Measurements from ENCODE around the gene IFT81. TPM values are rescaled to one million over a fixed set of nuclear protein-coding genes. Genes with fewer than 3 reads are reported as not detected.

The IFT81 gene
- polyA plus RNA-seq, 1 experiment, result 6.6 TPM

DNA sequence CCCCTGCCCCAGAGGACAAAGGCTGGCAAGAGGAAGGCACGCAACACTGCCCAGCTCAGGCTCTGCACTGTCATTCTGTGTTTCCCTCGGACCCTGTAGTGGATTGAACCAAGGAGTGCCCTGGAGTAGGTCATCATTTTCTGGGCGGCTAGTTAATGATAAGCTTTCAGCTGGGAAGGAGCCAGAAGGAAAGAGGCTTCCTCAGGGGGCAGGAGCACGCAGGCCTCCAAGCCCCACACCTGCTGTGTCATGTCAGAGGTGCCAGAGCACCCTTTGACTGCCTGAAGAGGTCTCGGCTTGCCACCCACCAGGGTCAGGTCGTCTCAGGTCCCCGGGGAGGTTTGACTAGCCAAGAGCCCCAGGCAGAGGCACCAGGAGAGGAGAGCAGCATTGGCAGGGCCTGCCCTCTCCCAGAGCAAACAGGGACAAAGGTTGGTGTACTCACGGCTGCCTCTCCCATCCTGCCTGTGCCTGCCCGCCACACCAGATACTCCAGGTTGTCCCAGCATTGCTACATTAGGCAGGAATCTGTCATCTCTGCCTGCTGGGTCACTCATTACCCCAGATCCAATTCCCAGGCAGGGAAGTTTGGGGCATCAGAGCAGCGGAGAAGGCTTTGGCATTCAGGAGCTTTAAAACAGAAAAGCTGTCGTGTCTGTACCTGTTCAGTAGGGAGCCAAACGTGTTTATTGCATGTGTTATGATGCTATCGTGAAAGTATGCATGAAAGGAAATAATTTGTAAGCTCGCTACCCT, 123.4 kb downstream of the IFT81 start:
- H3K27me3 ChIP-seq (ENCODE audit: control insufficient read depth, insufficient read depth, low read length), result no peaks in the 10 kb centered on the region
- CTCF ChIA-PET, result interaction anchor here (0.6 to 0.7 kb wide), 2 partner anchors 13 to 145 kb away, joined by 3 read pairs; no protein-coding TSS in a partner anchor
- no peak for DNase-seq (ENCODE audit: low read depth)
- no peak overlapping the region for H3K4me3 ChIP-seq (ENCODE audit: low read depth, low read length)
- H3K36me3 ChIP-seq (ENCODE audit: control insufficient read depth, insufficient read depth, low read length), result peaks cover 2% of the 10 kb centered on the region; the same call in 1 of the 2 replicates
- POLR2A ChIA-PET, result no interaction called here
- TF ChIP-seq, protein P1, sequence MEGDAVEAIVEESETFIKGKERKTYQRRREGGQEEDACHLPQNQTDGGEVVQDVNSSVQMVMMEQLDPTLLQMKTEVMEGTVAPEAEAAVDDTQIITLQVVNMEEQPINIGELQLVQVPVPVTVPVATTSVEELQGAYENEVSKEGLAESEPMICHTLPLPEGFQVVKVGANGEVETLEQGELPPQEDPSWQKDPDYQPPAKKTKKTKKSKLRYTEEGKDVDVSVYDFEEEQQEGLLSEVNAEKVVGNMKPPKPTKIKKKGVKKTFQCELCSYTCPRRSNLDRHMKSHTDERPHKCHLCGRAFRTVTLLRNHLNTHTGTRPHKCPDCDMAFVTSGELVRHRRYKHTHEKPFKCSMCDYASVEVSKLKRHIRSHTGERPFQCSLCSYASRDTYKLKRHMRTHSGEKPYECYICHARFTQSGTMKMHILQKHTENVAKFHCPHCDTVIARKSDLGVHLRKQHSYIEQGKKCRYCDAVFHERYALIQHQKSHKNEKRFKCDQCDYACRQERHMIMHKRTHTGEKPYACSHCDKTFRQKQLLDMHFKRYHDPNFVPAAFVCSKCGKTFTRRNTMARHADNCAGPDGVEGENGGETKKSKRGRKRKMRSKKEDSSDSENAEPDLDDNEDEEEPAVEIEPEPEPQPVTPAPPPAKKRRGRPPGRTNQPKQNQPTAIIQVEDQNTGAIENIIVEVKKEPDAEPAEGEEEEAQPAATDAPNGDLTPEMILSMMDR (IDR thresholded peaks at IDR 0.05; ENCODE audit: insufficient read depth, low read depth, low read length), result no peak

DNA sequence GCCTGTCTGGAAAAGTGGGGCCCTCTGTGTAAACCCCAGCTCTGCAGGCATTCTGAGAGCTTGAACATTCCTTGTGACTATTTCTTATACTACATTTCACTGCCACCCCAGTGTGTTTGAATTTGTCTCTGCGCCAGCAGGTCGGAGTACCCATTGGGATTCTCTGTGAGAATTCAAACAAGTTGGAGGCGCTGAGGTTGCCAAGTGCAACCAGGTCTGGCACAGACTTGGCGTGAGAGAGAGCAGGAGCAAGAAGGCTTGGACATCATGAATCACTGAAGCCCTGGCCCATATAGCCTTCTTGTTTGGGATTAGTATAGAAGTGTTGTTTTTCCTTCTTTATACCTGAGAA, 123.9 kb downstream of the IFT81 start:
- no peak for DNase-seq (ENCODE audit: low read depth)
- TF ChIP-seq, protein P1 (IDR thresholded peaks at IDR 0.05; ENCODE audit: insufficient read depth, low read depth, low read length), result no peak
- peaks cover 2% of the 10 kb centered on the region; the same call in 1 of the 2 replicates for H3K36me3 ChIP-seq (ENCODE audit: control insufficient read depth, insufficient read depth, low read length)
- ChIA-PET POLR2A (no interaction called here), CTCF (interaction anchor here (0.7 kb wide), 1 partner anchor 146 kb away, joined by 3 read pairs; no protein-coding TSS in a partner anchor)
- no peak overlapping the region for H3K4me3 ChIP-seq (ENCODE audit: low read depth, low read length)
- no peaks in the 10 kb centered on the region for H3K27me3 ChIP-seq (ENCODE audit: control insufficient read depth, insufficient read depth, low read length)

DNA sequence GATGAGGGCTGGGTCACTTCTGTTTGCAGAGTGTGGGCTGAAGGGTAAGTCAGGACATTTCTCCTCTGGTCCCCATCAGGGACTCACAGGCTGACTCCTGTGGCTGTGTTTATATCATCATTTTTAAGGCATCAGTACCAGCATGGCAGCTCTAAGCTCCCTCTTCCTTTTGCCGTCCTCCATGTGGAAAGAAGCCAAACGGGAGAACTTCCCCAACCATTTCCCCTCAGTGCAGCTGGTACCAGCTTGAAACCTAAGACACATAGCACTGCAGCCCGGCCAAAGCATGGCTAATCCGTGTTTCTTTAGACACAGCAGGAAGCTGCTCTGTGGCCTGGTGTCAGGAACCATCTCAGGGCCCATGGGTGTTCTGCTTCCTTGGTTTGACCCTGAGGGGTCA, 124.9 kb downstream of the IFT81 start:
- no peak for DNase-seq (ENCODE audit: low read depth)

DNA sequence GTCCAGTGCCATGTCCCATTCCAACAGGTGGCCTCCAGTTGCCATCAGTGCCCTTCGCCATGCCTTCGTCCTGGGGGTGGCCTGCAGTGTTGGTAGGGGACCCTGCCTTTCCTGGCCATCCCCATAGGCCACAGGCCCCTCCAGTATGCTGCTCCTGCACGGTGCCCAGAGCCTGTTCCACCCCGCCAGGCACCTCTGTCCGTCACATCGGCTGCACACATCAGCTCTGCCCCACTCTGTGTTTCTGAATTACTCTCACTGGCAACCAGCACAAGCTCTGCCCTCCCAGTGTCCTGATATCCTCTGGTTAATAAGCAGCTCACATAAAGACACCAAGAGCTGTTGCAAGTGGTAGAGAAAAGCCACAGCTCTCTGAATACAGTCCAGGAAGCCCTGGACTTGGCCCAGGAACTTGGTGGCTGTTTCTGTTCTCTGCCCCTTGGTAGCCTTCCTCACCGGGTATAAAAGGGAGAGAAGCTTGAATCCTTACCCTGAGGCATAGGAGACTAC, 125.6 kb downstream of the IFT81 start:
- POLR2A ChIA-PET, result no interaction called here
- H3K4me3 ChIP-seq (ENCODE audit: low read depth, low read length), result no peak overlapping the region
- TF ChIP-seq, protein P1 (IDR thresholded peaks at IDR 0.05; ENCODE audit: insufficient read depth, low read depth, low read length), result no peak
- CTCF ChIA-PET, result interaction anchor here (1.2 kb wide), 1 partner anchor 8 kb away, joined by 3 read pairs; no protein-coding TSS in a partner anchor
- no peak for DNase-seq (ENCODE audit: low read depth)
- peaks cover 2% of the 10 kb centered on the region; the same call in 1 of the 2 replicates for H3K36me3 ChIP-seq (ENCODE audit: control insufficient read depth, insufficient read depth, low read length)
- H3K27me3 ChIP-seq (ENCODE audit: control insufficient read depth, insufficient read depth, low read length), result no peaks in the 10 kb centered on the region

More for the DNA sequence above, 124.9 kb downstream of the IFT81 start:
- ChIA-PET CTCF (interaction anchor here (0.5 kb wide), 1 partner anchor 73 kb away, joined by 7 read pairs; no protein-coding TSS in a partner anchor), POLR2A (interaction anchor here (0.5 kb wide), 1 partner anchor 70 kb away, joined by 3 read pairs; no protein-coding TSS in a partner anchor)
- no peaks in the 10 kb centered on the region for H3K27me3 ChIP-seq (ENCODE audit: control insufficient read depth, insufficient read depth, low read length)
- TF ChIP-seq, protein P1 (IDR thresholded peaks at IDR 0.05; ENCODE audit: insufficient read depth, low read depth, low read length), result no peak
- no peak overlapping the region for H3K4me3 ChIP-seq (ENCODE audit: low read depth, low read length)
- H3K36me3 ChIP-seq (ENCODE audit: control insufficient read depth, insufficient read depth, low read length), result peaks cover 2% of the 10 kb centered on the region; the same call in 1 of the 2 replicates

DNA sequence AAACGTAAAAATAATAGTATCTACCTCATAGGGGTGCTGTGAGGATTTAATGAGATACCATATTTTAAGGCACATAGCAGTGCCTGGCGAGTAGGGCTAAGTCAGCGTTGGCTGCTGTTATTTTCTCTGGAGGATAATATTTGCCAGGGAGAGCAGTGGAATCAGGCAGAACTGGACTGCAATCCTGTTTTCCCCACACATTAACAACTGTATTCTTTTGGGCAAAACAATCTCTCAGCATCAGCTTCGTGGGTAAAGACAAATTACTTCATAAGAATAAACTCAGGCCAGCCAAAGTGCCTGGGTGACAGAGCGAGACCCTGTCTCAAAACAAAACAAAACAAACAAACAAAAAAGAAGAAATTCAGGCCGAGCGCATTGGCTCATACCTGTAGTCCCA, 127.2 kb downstream of the IFT81 start:
- Histone ChIP-seq H3K4me3 (ENCODE audit: low read depth, low read length) (no peak overlapping the region), H3K27me3 (ENCODE audit: control insufficient read depth, insufficient read depth, low read length) (no peaks in the 10 kb centered on the region), H3K36me3 (ENCODE audit: control insufficient read depth, insufficient read depth, low read length) (peaks cover 2% of the 10 kb centered on the region; the same call in 1 of the 2 replicates)
- CTCF ChIA-PET, result no interaction called here
- TF ChIP-seq, protein P1 (IDR thresholded peaks at IDR 0.05; ENCODE audit: insufficient read depth, low read depth, low read length), result no peak
- POLR2A ChIA-PET, result no interaction called here
- no peak for DNase-seq (ENCODE audit: low read depth)
